Mesendoderm (in vitro differentiated cells): ENCODE data around the gene NCOA1.

Experiments used
- DNase-seq: peaks from one replicate; pipeline ENCODE4 v3.0.0; 2013
- H2AK5ac ChIP-seq: 2 replicates; pipeline ENCODE4 v1.6.1; 2013; ENCODE audit warnings: low read length, inconsistent platforms
- H2BK120ac ChIP-seq: 2 replicates; pipeline ENCODE4 v1.6.1; 2013; ENCODE audit warnings: low read depth, mild to moderate bottlenecking, low read length, moderate library complexity, mixed read lengths
- H2BK15ac ChIP-seq: replicated peaks from 2 replicates; pipeline ENCODE4 v1.6.1; 2013; ENCODE audit warnings: low read depth, mild to moderate bottlenecking, moderate library complexity
- H2BK5ac ChIP-seq: 2 replicates; pipeline ENCODE4 v1.6.1; 2013; ENCODE audit warnings: low read length, inconsistent platforms
- H3K18ac ChIP-seq: 2 replicates; pipeline ENCODE4 v1.6.1; 2013; ENCODE audit warnings: mild to moderate bottlenecking, low read length, mixed read lengths
- H3K23ac ChIP-seq: one replicate; pipeline ENCODE4 v1.6.1; 2013; ENCODE audit warnings: low read length
- H3K27ac ChIP-seq: 2 replicates; pipeline ENCODE4 v1.5.1; 2013; ENCODE audit warnings: low read depth, mild to moderate bottlenecking, inconsistent platforms, low read length, moderate library complexity
- H3K27me3 ChIP-seq: 2 replicates; pipeline ENCODE4 v1.6.1; 2013; ENCODE audit warnings: low read length, control low read depth, mild to moderate bottlenecking, inconsistent platforms; ENCODE audit not compliant: insufficient read depth, poor library complexity
- H3K36me3 ChIP-seq: 2 replicates; pipeline ENCODE4 v1.6.1; 2013; ENCODE audit warnings: low read length, inconsistent platforms; ENCODE audit not compliant: control insufficient read depth, insufficient read depth
- H3K4ac ChIP-seq: one replicate; pipeline ENCODE4 v1.6.1; 2013; ENCODE audit warnings: low read depth, mild to moderate bottlenecking, low read length, moderate library complexity
- H3K4me1 ChIP-seq: 2 replicates; pipeline ENCODE4 v1.6.1; 2013; ENCODE audit warnings: low read depth, low read length, inconsistent platforms; ENCODE audit not compliant: control insufficient read depth
- H3K4me2 ChIP-seq: 2 replicates; pipeline ENCODE4 v1.6.1; 2013; ENCODE audit warnings: low read length
- H3K4me3 ChIP-seq: 2 replicates; pipeline ENCODE4 v1.5.1; 2013; ENCODE audit warnings: mild to moderate bottlenecking, low read length
- H3K56ac ChIP-seq: one replicate; pipeline ENCODE4 v1.6.1; 2013; ENCODE audit warnings: low read length
- H3K79me1 ChIP-seq: 2 replicates; pipeline ENCODE4 v1.6.1; 2013; ENCODE audit warnings: low read length, inconsistent platforms
- H3K79me2 ChIP-seq: 2 replicates; pipeline ENCODE4 v1.6.1; 2013; ENCODE audit warnings: mild to moderate bottlenecking, low read length; ENCODE audit not compliant: control insufficient read depth, insufficient read depth
- H3K9ac ChIP-seq: 2 replicates; pipeline ENCODE4 v1.6.1; 2013; ENCODE audit warnings: low read length, inconsistent platforms
- H4K5ac ChIP-seq: one replicate; pipeline ENCODE4 v1.6.1; 2013; ENCODE audit warnings: low read length
- H4K8ac ChIP-seq: one replicate; pipeline ENCODE4 v1.6.1; 2013; ENCODE audit warnings: low read depth, mild to moderate bottlenecking, control low read depth, low read length, moderate library complexity
- WGBS: extraction: QIAGEN DNeasy Blood & Tissue Kit; methylation state at CpG from one replicate; pipeline ENCODE4 v1.1.7; 2013; ENCODE audit warnings: low lambda C conversion rate, missing lambda C conversion rate; ENCODE audit not compliant: insufficient coverage; ENCODE audit errors: extremely low coverage; 5-methylcytosine and 5-hydroxymethylcytosine counted together

Gene NCOA1

GRCh38 chr2:24809316-24810007 is 318.4 kb downstream of the NCOA1 start:
- no peak for DNase-seq
- Histone ChIP-seq H3K27ac (no peak overlapping the region), H3K79me1 (peaks cover 15% of the 10 kb centered on the region), H2BK15ac (no peak overlapping the region), H4K5ac (no peak overlapping the region), H3K4ac (no peak overlapping the region), H3K36me3 (peaks cover 9% of the 10 kb centered on the region), H3K79me2 (peaks cover 31% of the 10 kb centered on the region), H4K8ac (no peak overlapping the region), H2BK5ac (no peak overlapping the region), H3K56ac (no peak overlapping the region), H3K18ac (no peak overlapping the region), H2BK120ac (no peak overlapping the region), H3K4me3 (no peak overlapping the region), H3K9ac (no peak overlapping the region), H3K27me3 (no peaks in the 10 kb centered on the region), H3K4me2 (no peak overlapping the region), H3K4me1 (no peaks in the 10 kb centered on the region), H2AK5ac (no peak overlapping the region), H3K23ac (no peak overlapping the region)
- WGBS = no CpG with 5 or more reads among the region's 4 CpGs

DNA sequence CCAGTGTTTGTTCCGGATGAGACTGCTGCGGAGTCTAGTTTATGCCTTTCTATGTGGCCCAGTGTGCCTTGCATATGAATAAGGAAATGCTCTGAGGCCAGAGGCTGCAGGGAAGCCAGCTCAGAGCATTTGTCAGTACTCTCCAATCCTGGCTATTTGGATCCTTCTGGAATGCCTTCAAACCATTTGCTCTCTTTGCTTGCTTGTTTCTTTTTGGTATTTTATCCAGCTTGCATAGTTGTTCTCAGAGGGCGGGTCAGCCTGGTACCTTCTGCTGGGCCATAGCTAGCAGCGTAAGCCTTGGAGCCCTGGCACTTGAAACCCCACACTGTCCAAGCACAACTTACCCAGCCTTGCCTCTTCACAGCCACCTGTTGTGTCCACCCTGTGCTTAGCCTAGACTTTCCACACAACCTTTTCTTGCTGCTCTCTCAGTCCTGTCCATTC is 322.7 kb downstream of the NCOA1 start:
- H3K56ac ChIP-seq = no peak overlapping the region
- WGBS = no CpG with 5 or more reads among the region's 4 CpGs
- DNase-seq = no peak

DNA sequence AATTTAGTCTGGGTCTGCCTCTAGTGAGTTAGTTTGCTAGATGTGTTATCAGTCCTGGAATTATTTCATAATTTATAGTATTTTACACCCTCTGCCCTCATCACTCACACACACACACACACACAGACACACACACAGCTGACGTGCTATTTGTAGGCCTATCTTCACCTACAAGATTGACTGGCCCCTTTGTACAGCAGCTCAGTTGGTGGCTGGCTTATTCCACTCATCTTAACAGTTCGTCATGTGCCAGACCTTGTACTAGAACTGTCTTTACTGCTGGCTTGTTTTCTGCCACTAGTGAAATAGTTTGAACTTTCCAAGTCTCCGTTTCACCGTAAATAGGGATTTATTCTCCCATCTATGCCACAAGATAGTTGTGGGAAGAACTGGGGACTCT is 323.5 kb downstream of the NCOA1 start:
- Histone ChIP-seq H3K4me1 (no peaks in the 10 kb centered on the region), H3K56ac (no peak overlapping the region), H3K27ac (no peak overlapping the region), H3K79me1 (peaks cover 17% of the 10 kb centered on the region), H3K27me3 (no peaks in the 10 kb centered on the region), H4K5ac (no peak overlapping the region), H4K8ac (no peak overlapping the region), H3K18ac (no peak overlapping the region), H2BK15ac (no peak overlapping the region), H3K79me2 (peaks cover 19% of the 10 kb centered on the region), H3K23ac (no peak overlapping the region), H3K4ac (no peak overlapping the region), H3K36me3 (peaks cover 10% of the 10 kb centered on the region), H2BK5ac (no peak overlapping the region), H2BK120ac (no peak overlapping the region), H3K4me3 (no peak overlapping the region), H2AK5ac (no peak overlapping the region), H3K9ac (no peak overlapping the region), H3K4me2 (no peak overlapping the region)
- no peak for DNase-seq
- no CpG with 5 or more reads among the region's 4 CpGs for WGBS

More for the DNA sequence above, 322.7 kb downstream of the NCOA1 start:
- Histone ChIP-seq H3K4me2 (no peak overlapping the region), H3K27ac (no peak overlapping the region), H3K18ac (no peak overlapping the region), H3K9ac (no peak overlapping the region), H2AK5ac (no peak overlapping the region), H3K4ac (no peak overlapping the region), H3K4me3 (no peak overlapping the region), H2BK5ac (no peak overlapping the region), H2BK15ac (no peak overlapping the region), H4K8ac (no peak overlapping the region), H3K79me2 (peaks cover 21% of the 10 kb centered on the region), H4K5ac (no peak overlapping the region), H2BK120ac (no peak overlapping the region), H3K4me1 (no peaks in the 10 kb centered on the region), H3K79me1 (peaks cover 17% of the 10 kb centered on the region), H3K23ac (no peak overlapping the region), H3K36me3 (peaks cover 9% of the 10 kb centered on the region), H3K27me3 (no peaks in the 10 kb centered on the region)

- H3K79me1 ChIP-seq = peaks cover 17% of the 10 kb centered on the region
- WGBS = no CpG with 5 or more reads among the region's 4 CpGs
Measured at GRCh38 chr2:24815171-24815570, 324.1 kb downstream of the NCOA1 start.

GRCh38 chr2:24816404-24816803 is 325.4 kb downstream of the NCOA1 start:
- Histone ChIP-seq H2BK5ac (no peak overlapping the region), H4K8ac (no peak overlapping the region), H3K36me3 (peaks cover 17% of the 10 kb centered on the region), H3K9ac (no peak overlapping the region), H2AK5ac (no peak overlapping the region), H2BK15ac (no peak overlapping the region), H3K79me1 (peaks cover 17% of the 10 kb centered on the region), H3K27me3 (no peaks in the 10 kb centered on the region), H3K23ac (no peak overlapping the region), H4K5ac (no peak overlapping the region), H3K27ac (no peak overlapping the region), H3K56ac (no peak overlapping the region), H3K4me3 (no peak overlapping the region), H3K4ac (no peak overlapping the region), H3K79me2 (peaks cover 16% of the 10 kb centered on the region), H2BK120ac (no peak overlapping the region), H3K4me2 (no peak overlapping the region), H3K18ac (no peak overlapping the region), H3K4me1 (peaks cover 4% of the 10 kb centered on the region)
- WGBS = no CpG with 5 or more reads among the region's 6 CpGs
- no peak for DNase-seq

More at GRCh38 chr2:24815171-24815570, 324.1 kb downstream of the NCOA1 start:
- no peak overlapping the region for H2BK5ac ChIP-seq
- H3K4me1 ChIP-seq = no peaks in the 10 kb centered on the region
- no peak overlapping the region for H3K23ac ChIP-seq
- no peak overlapping the region for H4K5ac ChIP-seq
- no peak overlapping the region for H2AK5ac ChIP-seq
- DNase-seq = no peak
- no peak overlapping the region for H2BK120ac ChIP-seq
- no peak overlapping the region for H2BK15ac ChIP-seq
- H3K18ac ChIP-seq = no peak overlapping the region
- no peak overlapping the region for H3K27ac ChIP-seq
- H3K36me3 ChIP-seq = peaks cover 13% of the 10 kb centered on the region
- no peaks in the 10 kb centered on the region for H3K27me3 ChIP-seq
- peaks cover 16% of the 10 kb centered on the region for H3K79me2 ChIP-seq
- H3K4me3 ChIP-seq = no peak overlapping the region
- no peak overlapping the region for H3K4me2 ChIP-seq
- no peak overlapping the region for H3K56ac ChIP-seq
- H3K9ac ChIP-seq = no peak overlapping the region
- H4K8ac ChIP-seq = no peak overlapping the region
- H3K4ac ChIP-seq = no peak overlapping the region

- peaks cover 14% of the 10 kb centered on the region for H3K79me2 ChIP-seq
- H3K4me1 ChIP-seq = peaks cover 4% of the 10 kb centered on the region
- no peak overlapping the region for H3K56ac ChIP-seq
- no peaks in the 10 kb centered on the region for H3K27me3 ChIP-seq
- H2BK15ac ChIP-seq = no peak overlapping the region
- no peak overlapping the region for H3K23ac ChIP-seq
- H3K36me3 ChIP-seq = peaks cover 17% of the 10 kb centered on the region
- H3K4me2 ChIP-seq = no peak overlapping the region
- H3K4me3 ChIP-seq = no peak overlapping the region
- no peak overlapping the region for H3K4ac ChIP-seq
- no peak overlapping the region for H3K9ac ChIP-seq
- DNase-seq = no peak
- no peak overlapping the region for H2BK5ac ChIP-seq
- no peak overlapping the region for H4K5ac ChIP-seq
- H3K27ac ChIP-seq = no peak overlapping the region
- H3K18ac ChIP-seq = no peak overlapping the region
- H2BK120ac ChIP-seq = no peak overlapping the region
- H2AK5ac ChIP-seq = no peak overlapping the region
- WGBS = no CpG with 5 or more reads among the region's 4 CpGs
- no peak overlapping the region for H4K8ac ChIP-seq
- peaks cover 17% of the 10 kb centered on the region for H3K79me1 ChIP-seq
Measured at GRCh38 chr2:24816884-24817283, 325.8 kb downstream of the NCOA1 start.
